Astrocyte (in vitro differentiated cells and primary cell): Measurements from ENCODE around the gene GTSE1. TPM values are rescaled to one million over a fixed set of nuclear protein-coding genes. Genes with fewer than 3 reads are reported as not detected.

ENCODE experiments used
- DNase-seq: peaks from one replicate; pipeline ENCODE4 v3.0.0-alpha.2; 2010; ENCODE audit warnings: low read depth
- FAIRE-seq: peaks from 2 replicates; lab custom pipeline; 2011; peaks lifted over from hg19 to GRCh38; lab: Jason Lieb, UNC
- H2AFZ ChIP-seq: 2 replicates; pipeline ENCODE4 v1.6.0; 2012; ENCODE audit warnings: low read depth, low read length, inconsistent platforms
- H3K27ac ChIP-seq: 2 replicates; pipeline ENCODE4 v1.5.1; 2011; ENCODE audit warnings: low read depth, low read length, inconsistent platforms
- H3K27me3 ChIP-seq: 2 replicates; pipeline ENCODE4 v1.6.0; 2011; ENCODE audit warnings: low read length, inconsistent platforms; ENCODE audit not compliant: insufficient read depth
- H3K36me3 ChIP-seq: 2 replicates; pipeline ENCODE4 v1.5.1; 2011; ENCODE audit warnings: low read length, inconsistent platforms; ENCODE audit not compliant: insufficient read depth
- H3K4me1 ChIP-seq: 2 replicates; pipeline ENCODE4 v1.5.1; 2011; ENCODE audit warnings: low read length, inconsistent platforms; ENCODE audit not compliant: insufficient read depth
- H3K4me2 ChIP-seq: 2 replicates; pipeline ENCODE4 v1.6.0; 2012; ENCODE audit warnings: low read length, inconsistent platforms
- H3K4me3 ChIP-seq: 2 replicates; pipeline ENCODE4 v1.5.1; 2011; ENCODE audit warnings: low read depth, mild to moderate bottlenecking, low read length, inconsistent platforms; ENCODE audit not compliant: insufficient read depth
- H3K79me2 ChIP-seq: 2 replicates; pipeline ENCODE4 v1.6.0; 2012; ENCODE audit warnings: mild to moderate bottlenecking, low read length, inconsistent platforms; ENCODE audit not compliant: insufficient read depth
- H3K9ac ChIP-seq: 2 replicates; pipeline ENCODE4 v1.6.0; 2012; ENCODE audit warnings: mild to moderate bottlenecking, low read length, inconsistent platforms
- H3K9me3 ChIP-seq: 2 replicates; pipeline ENCODE4 v1.5.1; 2012; ENCODE audit warnings: low read depth, mild to moderate bottlenecking, low read length, inconsistent platforms; ENCODE audit not compliant: insufficient read depth
- H4K20me1 ChIP-seq: 2 replicates; pipeline ENCODE4 v1.6.0; 2012; ENCODE audit warnings: low read length, inconsistent platforms; ENCODE audit not compliant: insufficient read depth
- H3K27ac Mint-ChIP-seq: one replicate; pipeline ENCODE4 v1.8.0; 2021; ENCODE audit warnings: mild to moderate bottlenecking, mixed read lengths; ENCODE audit not compliant: unreplicated experiment
- H3K27me3 Mint-ChIP-seq: one replicate; pipeline ENCODE4 v1.8.0; 2021; ENCODE audit warnings: low read depth, mixed read lengths; ENCODE audit not compliant: unreplicated experiment
- H3K36me3 Mint-ChIP-seq: one replicate; pipeline ENCODE4 v1.8.0; 2021; ENCODE audit warnings: low read depth, mixed read lengths; ENCODE audit not compliant: unreplicated experiment
- H3K4me1 Mint-ChIP-seq: one replicate; pipeline ENCODE4 v1.8.0; 2021; ENCODE audit warnings: low read depth, mixed read lengths; ENCODE audit not compliant: unreplicated experiment
- H3K4me3 Mint-ChIP-seq: one replicate; pipeline ENCODE4 v1.8.0; 2021; ENCODE audit warnings: mild to moderate bottlenecking, moderate library complexity, mixed read lengths; ENCODE audit not compliant: unreplicated experiment
- H3K9me3 Mint-ChIP-seq: one replicate; pipeline ENCODE4 v1.8.0; 2021; ENCODE audit warnings: mild to moderate bottlenecking, mixed read lengths; ENCODE audit not compliant: unreplicated experiment
- CTCF ChIP-seq: IDR thresholded peaks from 2 replicates; pipeline ENCODE4 v1.5.1; 2011; ENCODE audit warnings: low read depth, mild to moderate bottlenecking, inconsistent platforms, low read length, moderate library complexity; ENCODE audit not compliant: insufficient read depth
- EZH2 ChIP-seq: IDR thresholded peaks from 2 replicates; pipeline ENCODE4 v1.6.1; 2012; ENCODE audit warnings: mild to moderate bottlenecking, low read length, inconsistent platforms; ENCODE audit not compliant: insufficient read depth
- total RNA-seq: library from RNA; stranded (reverse); gene quantifications from 2 replicates; pipeline ENCODE4 v1.2.1, GENCODE V29; 2021

The GTSE1 gene
- total RNA-seq, 1 donor from 2014 or later: 4.1 TPM

- Mint-ChIP-seq H3K27me3 (peaks cover 9% of the 10 kb centered on the region), H3K27ac (peak overlapping the region; percentile 69), H3K9me3 (peaks cover 19% of the 10 kb centered on the region), H3K36me3 (peaks cover 46% of the 10 kb centered on the region), H3K4me1 (peaks cover 5% of the 10 kb centered on the region), H3K4me3 (no peak overlapping the region)
- Histone ChIP-seq H3K9me3 (peaks cover 2% of the 10 kb centered on the region), H3K27ac (no peak overlapping the region), H3K36me3 (no peaks in the 10 kb centered on the region), H3K9ac (no peak overlapping the region), H2AFZ (no peak overlapping the region), H3K79me2 (no peaks in the 10 kb centered on the region), H3K27me3 (peaks cover 5% of the 10 kb centered on the region), H3K4me3 (no peak overlapping the region), H3K4me2 (no peak overlapping the region), H4K20me1 (no peaks in the 10 kb centered on the region), H3K4me1 (peaks cover 15% of the 10 kb centered on the region)
- FAIRE-seq (no peak), DNase-seq (no peak)
- TF ChIP-seq EZH2 (no peak), CTCF (no peak)
Observed at GRCh38 chr22:46376908-46377524, 80.3 kb downstream of the GTSE1 start.

GRCh38 chr22:46377525-46378425 is 81.1 kb downstream of the GTSE1 start:
- H3K9ac ChIP-seq: no peak overlapping the region
- H3K4me1 ChIP-seq: peaks cover 15% of the 10 kb centered on the region
- Mint-ChIP-seq H3K4me1 (peaks cover 5% of the 10 kb centered on the region), H3K4me3 (no peak overlapping the region), H3K9me3 (peaks cover 19% of the 10 kb centered on the region), H3K36me3 (peaks cover 51% of the 10 kb centered on the region), H3K27me3 (peaks cover 9% of the 10 kb centered on the region), H3K27ac (no peak overlapping the region)
- peak; percentile 43 for DNase-seq
- H3K27me3 ChIP-seq: peaks cover 5% of the 10 kb centered on the region
- peak overlapping the region; percentile 22 for H3K4me2 ChIP-seq
- TF ChIP-seq EZH2 (no peak), CTCF (no peak)
- FAIRE-seq: no peak
- peaks cover 2% of the 10 kb centered on the region for H3K9me3 ChIP-seq
- H3K36me3 ChIP-seq: no peaks in the 10 kb centered on the region
- no peaks in the 10 kb centered on the region for H4K20me1 ChIP-seq
- H2AFZ ChIP-seq: no peak overlapping the region
- H3K79me2 ChIP-seq: no peaks in the 10 kb centered on the region
- H3K27ac ChIP-seq: no peak overlapping the region
- no peak overlapping the region for H3K4me3 ChIP-seq
